Activated CD8-positive, alpha-beta memory T cell treated with anti-CD3 and anti-CD28 coated beads, Interleukin-2, amount 10 ng/mL, durations not matched to agents 7 days and 5 days (primary cell): Measurements from ENCODE around the gene RAI1. TPM values are rescaled to one million over a fixed set of nuclear protein-coding genes. Genes with fewer than 3 reads are reported as not detected.

Source experiments
- ATAC-seq: fragments of 150-1000 bp; cut with Tn5 transposase; one replicate; pipeline ENCODE4 v1.10.0; 2021; ENCODE audit warnings: moderate library complexity
- CTCF ChIA-PET: fragments of 350-600 bp; sonication (Branson Sonifier 250); formaldehyde crosslinking; loops from one replicate; lab custom pipeline; 2021; ENCODE audit warnings: antibody characterized with exemption; lab: Charles Lee
- DNase-seq: peaks from one replicate; pipeline ENCODE4 v3.0.0-alpha.2; 2020
- H3K27ac Mint-ChIP-seq: one replicate; pipeline ENCODE4 v1.8.0; 2021; ENCODE audit warnings: mild to moderate bottlenecking, mixed read lengths
- H3K27me3 Mint-ChIP-seq: one replicate; pipeline ENCODE4 v1.8.0; 2021; ENCODE audit warnings: mixed read lengths
- H3K36me3 Mint-ChIP-seq: one replicate; pipeline ENCODE4 v1.8.0; 2021; ENCODE audit warnings: mild to moderate bottlenecking, mixed read lengths
- H3K4me1 Mint-ChIP-seq: one replicate; pipeline ENCODE4 v1.8.0; 2021; ENCODE audit warnings: mixed read lengths
- H3K4me3 Mint-ChIP-seq: one replicate; pipeline ENCODE4 v1.8.0; 2021; ENCODE audit warnings: mild to moderate bottlenecking, moderate library complexity, mixed read lengths
- H3K9me3 Mint-ChIP-seq: one replicate; pipeline ENCODE4 v1.8.0; 2022; ENCODE audit warnings: low read depth, mixed read lengths
- total RNA-seq, 2 experiments: library from RNA; stranded (reverse); gene quantifications; one replicate each; pipeline ENCODE4 v1.2.3, GENCODE V29; 2021

Gene RAI1
- total RNA-seq, 2 experiments from 2014 or later: 17.4 to 24.4 TPM

GRCh38 chr17:17743391-17744112 is 62.3 kb downstream of the RAI1 start:
- Mint-ChIP-seq H3K4me3 (no peak overlapping the region), H3K4me1 (peaks cover 11% of the 10 kb centered on the region), H3K27ac (no peak overlapping the region), H3K27me3 (no peaks in the 10 kb centered on the region), H3K9me3 (no peaks in the 10 kb centered on the region), H3K36me3 (no peaks in the 10 kb centered on the region)
- CTCF ChIA-PET: no interaction called here
- DNase-seq (no peak), ATAC-seq (no peak)

GRCh38 chr17:17744116-17744515 is 62.9 kb downstream of the RAI1 start:
- no peaks in the 10 kb centered on the region for H3K27me3 Mint-ChIP-seq
- no peak overlapping the region for H3K4me3 Mint-ChIP-seq
- peaks cover 14% of the 10 kb centered on the region for H3K4me1 Mint-ChIP-seq
- H3K9me3 Mint-ChIP-seq: no peaks in the 10 kb centered on the region
- ATAC-seq: no peak
- CTCF ChIA-PET: interaction anchor here (0.9 kb wide), 1 partner anchor 17 kb away, joined by 4 read pairs; no protein-coding TSS in a partner anchor
- no peak for DNase-seq
- no peak overlapping the region for H3K27ac Mint-ChIP-seq
- no peaks in the 10 kb centered on the region for H3K36me3 Mint-ChIP-seq

DNA sequence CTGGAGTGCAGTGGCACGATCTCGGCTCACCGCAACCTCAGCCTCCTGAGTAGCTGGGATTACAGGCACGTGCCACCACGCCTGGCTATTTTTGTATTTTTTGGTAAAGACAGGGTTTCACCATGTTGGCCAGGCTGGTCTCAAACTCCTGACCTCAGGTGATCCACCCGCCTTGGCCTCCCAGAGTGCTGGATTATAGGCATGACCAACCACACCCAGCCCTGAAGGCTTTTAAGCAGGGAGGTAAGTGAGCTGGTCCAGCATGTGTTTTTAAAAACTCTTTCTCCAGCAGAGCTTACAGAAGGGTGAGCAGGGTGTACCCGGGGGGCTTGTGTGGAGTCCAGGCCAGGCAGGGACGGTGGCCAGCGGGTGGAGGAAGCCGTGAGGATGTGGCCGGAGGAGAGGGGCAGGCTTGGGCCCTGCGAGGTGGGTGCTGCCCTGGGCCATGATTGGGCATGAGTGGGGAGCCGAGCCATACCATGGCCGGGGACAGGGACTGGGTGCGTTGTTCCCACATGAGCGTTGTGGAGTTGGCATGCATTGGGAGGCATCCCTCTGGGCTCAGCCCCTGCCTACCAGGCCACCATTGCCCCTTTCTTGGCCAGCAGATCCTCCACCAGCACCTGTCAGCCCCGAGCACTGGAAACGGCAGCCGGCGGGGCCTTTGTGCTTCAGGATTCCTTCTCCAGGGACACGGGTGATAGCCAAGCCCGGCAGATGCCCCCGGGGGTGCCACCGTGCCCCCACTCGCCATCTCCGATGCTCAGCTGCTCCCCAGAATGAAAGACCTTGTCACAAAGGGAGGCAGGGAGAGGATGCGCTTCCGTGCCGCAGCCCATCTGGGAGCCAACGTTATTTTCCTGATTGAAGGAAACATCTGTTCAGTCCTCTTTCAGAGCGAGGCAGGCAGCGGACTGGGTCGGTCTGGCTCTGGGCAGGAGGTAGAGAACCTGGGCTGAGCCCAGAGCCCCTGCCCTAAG is 64.5 kb downstream of the RAI1 start:
- Mint-ChIP-seq H3K27ac (no peak overlapping the region), H3K4me1 (peaks cover 28% of the 10 kb centered on the region), H3K36me3 (no peaks in the 10 kb centered on the region), H3K4me3 (no peak overlapping the region), H3K27me3 (no peaks in the 10 kb centered on the region), H3K9me3 (no peaks in the 10 kb centered on the region)
- ATAC-seq: no peak
- CTCF ChIA-PET: interaction anchor here (1.0 to 1.3 kb wide), 3 partner anchors 31 to 287 kb away, joined by 3 to 5 read pairs (median 3); no protein-coding TSS in a partner anchor
- DNase-seq: no peak

- Mint-ChIP-seq H3K36me3 (no peaks in the 10 kb centered on the region), H3K27ac (no peak overlapping the region), H3K27me3 (no peaks in the 10 kb centered on the region), H3K4me3 (no peak overlapping the region), H3K9me3 (no peaks in the 10 kb centered on the region), H3K4me1 (peaks cover 44% of the 10 kb centered on the region)
- CTCF ChIA-PET: interaction anchor here (1.0 to 3.6 kb wide), 3 partner anchors 9 to 171 kb away, joined by 3 to 8 read pairs (median 3); no protein-coding TSS in a partner anchor
- DNase-seq (no peak), ATAC-seq (no peak)
These were observed 66.9 kb downstream of the RAI1 start for GRCh38 chr17:17748179-17748578.

DNA sequence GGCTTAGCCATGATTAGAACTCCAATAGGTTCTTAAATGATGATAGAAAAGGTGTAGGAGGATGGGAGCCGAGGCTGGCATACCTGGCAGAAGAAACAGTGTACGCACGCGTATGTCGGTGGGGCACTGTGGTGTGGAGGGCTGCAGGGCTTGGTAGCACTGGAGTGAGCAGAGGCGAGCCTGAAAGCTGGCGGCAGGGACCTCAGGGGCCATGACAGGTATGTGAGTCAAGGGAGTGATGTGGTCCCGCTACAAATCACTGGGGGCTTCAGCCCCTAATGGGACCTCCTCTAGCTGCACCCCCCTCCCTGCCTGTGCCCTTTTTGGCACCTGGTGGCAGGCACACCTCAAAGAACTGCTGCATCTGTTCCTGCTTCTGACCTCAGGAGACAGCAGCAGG is 67.3 kb downstream of the RAI1 start:
- Mint-ChIP-seq H3K4me3 (no peak overlapping the region), H3K27me3 (no peaks in the 10 kb centered on the region), H3K36me3 (no peaks in the 10 kb centered on the region), H3K27ac (peak overlapping the region; percentile 39), H3K4me1 (peaks cover 48% of the 10 kb centered on the region), H3K9me3 (no peaks in the 10 kb centered on the region)
- DNase-seq (no peak), ATAC-seq (no peak)
- CTCF ChIA-PET: interaction anchor here (1.0 to 3.6 kb wide), 3 partner anchors 9 to 171 kb away, joined by 3 to 8 read pairs (median 3); no protein-coding TSS in a partner anchor

DNA sequence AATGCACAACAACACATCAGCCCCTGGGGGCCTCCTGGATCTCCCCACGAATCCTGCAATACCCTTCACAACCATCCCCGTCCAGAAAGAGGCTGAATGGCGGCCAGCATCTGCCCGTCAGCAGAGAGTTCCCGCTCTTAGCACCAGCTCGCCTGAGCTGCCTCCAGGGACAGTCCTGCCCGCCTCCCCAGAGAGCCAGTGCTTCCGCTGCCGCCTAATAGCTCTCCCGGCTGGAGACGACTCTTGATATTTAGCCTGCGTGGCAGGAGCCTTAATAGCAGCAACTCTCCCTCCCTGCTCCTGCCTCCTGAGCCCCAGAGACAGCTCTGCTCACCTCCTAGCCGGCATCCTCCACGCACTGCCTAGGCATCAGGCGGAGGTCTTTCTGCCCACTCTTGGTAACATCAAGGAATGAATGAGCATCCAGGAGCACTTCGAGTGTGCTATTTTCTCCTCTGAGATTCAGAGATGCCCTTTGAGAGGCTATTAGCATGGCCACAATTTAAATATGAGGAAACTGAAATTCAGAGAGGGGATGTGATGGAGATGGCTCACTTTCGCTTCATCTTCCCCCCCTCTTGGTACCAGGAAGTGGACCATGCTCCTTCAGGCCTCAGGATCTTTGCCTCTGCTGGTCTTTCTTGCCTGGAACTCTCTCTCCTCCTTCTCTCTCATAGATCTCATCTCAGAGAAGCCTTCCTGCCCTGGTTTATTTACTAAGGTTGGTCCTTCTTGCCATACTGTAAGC is 67.9 kb downstream of the RAI1 start:
- Mint-ChIP-seq H3K27ac (peak overlapping the region; percentile 93), H3K4me1 (peaks cover 51% of the 10 kb centered on the region), H3K4me3 (no peak overlapping the region), H3K27me3 (no peaks in the 10 kb centered on the region), H3K9me3 (no peaks in the 10 kb centered on the region), H3K36me3 (no peaks in the 10 kb centered on the region)
- ATAC-seq: no peak
- CTCF ChIA-PET: interaction anchor here (1.0 to 3.6 kb wide), 11 partner anchors 8 to 253 kb away, joined by 3 to 8 read pairs (median 4); partner anchors contain the start of gene RASD1
- DNase-seq: no peak

- no peaks in the 10 kb centered on the region for H3K27me3 Mint-ChIP-seq
- no peaks in the 10 kb centered on the region for H3K9me3 Mint-ChIP-seq
- H3K27ac Mint-ChIP-seq: peak overlapping the region; percentile 93
- H3K36me3 Mint-ChIP-seq: no peaks in the 10 kb centered on the region
- H3K4me3 Mint-ChIP-seq: no peak overlapping the region
- peak; percentile 20 for ATAC-seq
- peak; percentile 88 for DNase-seq
- CTCF ChIA-PET: interaction anchor here (0.7 to 3.6 kb wide), 12 partner anchors 9 to 253 kb away, joined by 3 to 8 read pairs (median 4); partner anchors contain the start of gene RASD1
- H3K4me1 Mint-ChIP-seq: peaks cover 51% of the 10 kb centered on the region
These were observed 68.7 kb downstream of the RAI1 start for GRCh38 chr17:17749921-17750320.

GRCh38 chr17:17750881-17751280 is 69.6 kb downstream of the RAI1 start:
- Mint-ChIP-seq H3K27me3 (no peaks in the 10 kb centered on the region), H3K4me3 (peak overlapping the region; percentile 83), H3K9me3 (no peaks in the 10 kb centered on the region), H3K36me3 (no peaks in the 10 kb centered on the region), H3K27ac (peak overlapping the region; percentile 93), H3K4me1 (peaks cover 53% of the 10 kb centered on the region)
- DNase-seq: peak; percentile 86
- CTCF ChIA-PET: interaction anchor here (1.2 to 3.6 kb wide), 5 partner anchors 14 to 168 kb away, joined by 4 to 8 read pairs (median 4); no protein-coding TSS in a partner anchor
- ATAC-seq: peak; percentile 32

DNA sequence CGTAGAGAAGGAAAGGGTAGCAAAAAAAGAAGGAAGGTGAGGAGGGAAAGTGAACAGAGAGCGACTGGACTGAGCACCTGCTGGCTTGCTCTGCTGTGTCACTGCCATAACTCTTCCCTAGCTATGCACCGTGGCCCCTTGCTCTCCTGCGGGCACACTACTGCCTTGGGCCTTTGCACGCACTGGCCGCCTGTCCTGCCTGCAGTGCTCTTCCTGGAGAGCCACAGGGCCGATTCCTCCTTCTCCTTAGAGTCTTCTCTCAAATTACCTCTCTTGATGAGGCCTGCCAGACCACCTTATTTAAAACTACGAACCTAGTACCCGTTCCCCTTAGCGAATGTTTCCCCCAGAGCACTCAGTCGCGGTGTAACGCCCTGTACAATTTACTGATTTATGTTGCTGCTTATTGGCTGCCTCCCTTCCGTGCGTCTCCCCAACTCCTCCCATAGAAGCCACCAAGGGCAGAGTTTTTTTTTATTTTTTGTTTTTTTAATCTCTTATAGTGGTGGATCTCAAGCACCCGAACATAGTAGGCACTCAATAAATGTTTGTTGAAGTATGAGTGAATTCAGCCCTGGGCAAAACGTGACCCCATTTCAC is 70.3 kb downstream of the RAI1 start:
- no peaks in the 10 kb centered on the region for H3K27me3 Mint-ChIP-seq
- no peaks in the 10 kb centered on the region for H3K9me3 Mint-ChIP-seq
- H3K27ac Mint-ChIP-seq: peak overlapping the region; percentile 93
- ATAC-seq: peak; percentile 27
- CTCF ChIA-PET: interaction anchor here (1.2 to 1.6 kb wide), 2 partner anchors 61 to 84 kb away, joined by 4 read pairs; no protein-coding TSS in a partner anchor
- no peaks in the 10 kb centered on the region for H3K36me3 Mint-ChIP-seq
- H3K4me1 Mint-ChIP-seq: peaks cover 56% of the 10 kb centered on the region
- H3K4me3 Mint-ChIP-seq: peak overlapping the region; percentile 83
- peak; percentile 62 for DNase-seq

GRCh38 chr17:17752089-17752820 is 71.0 kb downstream of the RAI1 start:
- no peaks in the 10 kb centered on the region for H3K27me3 Mint-ChIP-seq
- H3K4me1 Mint-ChIP-seq: peaks cover 63% of the 10 kb centered on the region
- CTCF ChIA-PET: no interaction called here
- H3K4me3 Mint-ChIP-seq: peak overlapping the region; percentile 83
- DNase-seq: peak; percentile 97
- H3K36me3 Mint-ChIP-seq: no peaks in the 10 kb centered on the region
- H3K9me3 Mint-ChIP-seq: no peaks in the 10 kb centered on the region
- ATAC-seq: peak; percentile 87
- H3K27ac Mint-ChIP-seq: peak overlapping the region; percentile 93

DNA sequence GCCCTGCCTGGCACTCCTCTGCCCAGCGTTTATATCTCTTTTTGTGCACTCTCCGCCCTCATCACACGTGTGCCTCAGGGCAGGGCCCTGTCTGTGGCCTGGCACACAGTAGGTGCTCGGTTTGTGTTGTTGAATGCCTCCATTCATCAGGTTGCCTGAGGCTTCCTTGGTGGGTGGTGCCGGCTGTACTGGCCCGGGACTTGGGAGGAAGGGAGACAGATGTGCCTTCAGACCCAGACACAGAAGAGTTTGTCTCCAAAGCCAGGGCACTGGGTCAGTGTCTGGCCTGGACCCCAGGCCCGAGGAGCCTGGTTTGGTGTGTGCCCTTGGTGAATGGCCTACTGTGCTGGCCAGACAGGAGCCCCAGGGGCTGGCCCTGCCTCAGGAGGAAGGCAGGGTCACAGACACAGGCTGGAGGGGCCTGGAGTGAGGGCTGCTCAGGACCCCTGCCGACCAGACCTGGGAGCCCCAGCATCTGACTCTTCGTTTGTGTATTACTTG is 71.6 kb downstream of the RAI1 start:
- Mint-ChIP-seq H3K4me3 (peak overlapping the region; percentile 83), H3K4me1 (peaks cover 67% of the 10 kb centered on the region), H3K9me3 (no peaks in the 10 kb centered on the region), H3K27me3 (no peaks in the 10 kb centered on the region), H3K27ac (peak overlapping the region; percentile 88), H3K36me3 (no peaks in the 10 kb centered on the region)
- CTCF ChIA-PET: no interaction called here
- ATAC-seq (no peak), DNase-seq (no peak)
